ENCODE data around the gene KMT2D.
A peak's percentile ranks its signal among the peaks of the same experiment; 100 is the strongest.

KMT2D gene

DNA sequence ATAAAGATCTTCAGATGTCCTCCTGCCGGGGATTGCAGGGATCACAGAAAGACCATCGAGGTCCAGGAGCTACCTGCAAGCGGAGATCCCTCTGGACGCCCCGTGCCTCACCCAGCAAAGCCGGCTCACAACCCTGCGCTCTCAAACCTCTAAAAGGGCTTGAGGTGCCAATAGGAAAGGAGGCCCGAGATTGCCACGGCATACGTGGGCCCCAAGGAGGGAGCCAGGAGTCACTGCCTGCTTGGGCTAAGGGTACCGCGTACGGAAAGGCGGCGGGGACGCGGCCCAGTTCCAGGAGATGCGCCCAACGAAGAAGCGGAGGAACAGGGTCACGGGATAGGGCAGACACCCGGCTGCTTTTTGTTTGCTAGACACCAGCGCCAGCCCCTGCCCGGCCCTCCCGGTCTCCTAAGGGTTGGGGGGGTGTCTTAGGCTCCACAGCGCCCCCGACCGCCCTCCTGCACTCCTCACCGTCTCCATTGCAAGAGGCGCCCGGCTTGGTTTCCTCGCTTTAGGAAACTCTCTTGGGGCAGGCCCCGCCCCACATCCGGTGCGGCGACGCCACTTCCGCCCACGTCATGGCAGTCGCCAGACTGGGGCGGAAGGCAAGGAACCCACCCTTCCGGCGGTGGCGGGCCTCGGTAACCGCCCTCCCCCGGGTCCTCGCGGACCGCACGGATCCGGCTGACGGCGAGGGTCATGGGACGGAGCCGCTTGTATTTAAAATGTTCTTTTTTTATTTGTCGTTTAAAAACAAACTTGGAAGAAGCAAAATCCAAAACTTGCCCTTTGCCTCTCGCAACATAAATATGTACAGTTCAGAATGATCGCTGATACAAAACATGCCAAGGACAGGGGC, 42.1 kb downstream of the KMT2D start, which contains the start of gene PRKAG1:
Gene PRKAG1, minus strand, starts transcription at position 516 of the 859 bp plus-strand sequence. Its CDS starts 36 bp downstream, at position 480.
- peak; percentile 97 for DNase-seq (ENCODE audit: low spot score)

DNA sequence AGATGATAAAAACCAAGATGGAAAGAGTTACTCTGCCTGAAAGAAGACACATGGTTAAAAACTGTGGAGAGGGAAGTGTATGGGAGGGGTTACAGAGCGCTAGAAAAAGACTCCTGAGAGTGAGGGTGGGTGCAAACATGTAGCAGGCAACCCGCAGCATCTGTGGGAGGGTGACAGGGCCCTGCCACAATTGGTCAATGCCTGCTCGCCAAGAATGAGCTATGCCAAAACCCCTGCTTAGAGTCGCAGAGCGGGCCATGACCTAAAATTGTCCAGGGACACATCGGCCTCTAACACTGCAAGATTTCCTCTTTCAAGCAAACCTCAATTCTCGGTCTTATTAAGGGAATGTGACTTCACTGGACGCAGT, 42.7 kb downstream of the KMT2D start:
- no peak for DNase-seq (ENCODE audit: low spot score)

DNA sequence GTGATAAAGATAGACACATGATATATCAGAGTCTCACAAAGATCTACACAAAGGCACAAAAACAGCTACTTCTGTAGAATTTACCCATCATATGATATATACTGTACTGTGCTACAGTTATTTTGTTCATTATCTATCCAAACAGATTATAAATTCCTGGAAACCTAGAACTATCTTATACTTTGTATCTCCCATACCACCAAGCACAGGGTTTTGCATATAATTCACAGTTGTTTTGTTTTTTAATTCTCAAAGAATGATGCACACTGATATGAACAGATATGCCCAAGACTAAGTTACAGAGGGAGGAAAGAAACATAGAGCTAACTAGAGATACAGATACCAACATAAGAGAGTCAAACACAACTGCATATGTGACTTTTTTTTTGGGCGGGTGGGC, 45.4 kb downstream of the KMT2D start:
- no peak for DNase-seq (ENCODE audit: low spot score)

DNA sequence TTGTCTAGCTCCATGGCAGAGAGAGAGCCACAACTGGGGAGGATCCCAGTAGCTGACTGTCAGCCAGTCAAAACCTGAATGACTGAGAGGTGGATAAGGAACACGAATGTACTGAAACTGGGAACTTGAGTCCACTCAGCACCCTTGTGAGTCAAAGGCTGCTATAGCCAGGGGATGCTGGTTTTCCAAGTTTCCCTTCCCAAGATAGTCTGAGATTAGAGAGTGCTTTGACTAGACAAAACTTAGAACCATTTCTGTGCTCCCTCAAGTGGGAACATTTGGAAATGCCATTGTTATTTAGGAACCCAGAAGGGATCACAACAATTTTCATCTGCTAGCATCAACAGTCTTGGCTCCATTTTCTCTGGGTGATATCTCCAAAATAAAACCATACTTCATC, 46.0 kb downstream of the KMT2D start:
- DNase-seq (ENCODE audit: low spot score): no peak

DNA sequence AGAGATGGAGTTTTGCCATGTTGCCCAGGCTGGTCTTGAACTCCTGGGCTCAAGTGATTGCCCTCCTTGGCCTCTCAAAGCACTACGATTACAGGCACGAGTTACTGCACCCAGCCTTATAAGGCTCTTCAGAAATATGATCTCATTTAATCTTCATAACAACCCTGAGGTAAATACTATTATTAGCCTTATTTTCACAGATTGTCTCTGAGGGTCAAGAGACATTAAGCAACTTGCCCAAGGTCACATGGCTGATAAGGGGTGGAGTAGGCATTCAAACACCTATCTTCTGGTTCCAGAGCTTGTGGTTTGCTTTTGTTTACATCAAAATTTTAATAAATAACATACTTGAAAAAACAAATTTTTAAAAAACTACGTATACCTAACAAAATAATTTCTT, 47.2 kb downstream of the KMT2D start:
- DNase-seq (ENCODE audit: low spot score): no peak

DNA sequence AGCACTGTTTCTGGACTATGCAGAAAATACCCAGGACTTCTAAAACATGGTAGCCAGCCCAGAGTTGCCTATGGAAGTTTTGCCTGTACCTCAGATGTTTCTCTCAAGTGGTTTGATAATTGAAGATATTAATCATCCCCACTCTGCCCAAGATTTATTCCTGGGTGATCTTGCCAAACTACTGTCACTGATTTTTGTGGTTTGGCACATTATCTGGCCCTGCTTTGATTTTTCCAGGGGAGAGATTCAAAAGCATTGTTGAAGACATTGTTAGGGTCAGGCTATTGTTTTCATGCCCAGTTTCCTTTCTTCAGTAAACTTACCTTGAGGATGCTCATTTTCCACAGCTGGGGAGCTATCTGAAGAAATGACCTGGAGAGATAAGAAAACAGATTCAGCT, 47.9 kb downstream of the KMT2D start:
- DNase-seq (ENCODE audit: low spot score): no peak
